Nephron progenitor cell (in vitro differentiated cells): Measurements from ENCODE around the gene SV2C.

Experiments used
- DNase-seq: peaks from one replicate; pipeline ENCODE4 v3.0.0; 2021
- H3K27ac Mint-ChIP-seq: 2 replicates; pipeline ENCODE4 v1.8.0; 2021; ENCODE audit warnings: mild to moderate bottlenecking, moderate library complexity, mixed read lengths
- H3K27me3 Mint-ChIP-seq: 2 replicates; pipeline ENCODE4 v1.8.0; 2021; ENCODE audit warnings: mild to moderate bottlenecking, low read depth, mixed read lengths; ENCODE audit not compliant: poor library complexity
- H3K36me3 Mint-ChIP-seq: 2 replicates; pipeline ENCODE4 v1.8.0; 2021; ENCODE audit warnings: low read depth, mixed read lengths
- H3K4me1 Mint-ChIP-seq: 2 replicates; pipeline ENCODE4 v1.8.0; 2021; ENCODE audit warnings: mixed read lengths
- H3K4me3 Mint-ChIP-seq: 2 replicates; pipeline ENCODE4 v1.8.0; 2021; ENCODE audit warnings: mild to moderate bottlenecking, moderate library complexity, mixed read lengths
- H3K9me3 Mint-ChIP-seq: 2 replicates; pipeline ENCODE4 v1.8.0; 2021; ENCODE audit warnings: mild to moderate bottlenecking, moderate library complexity, mixed read lengths
- CTCF ChIP-seq: fragments of 200-600 bp; sonication (generic); IDR thresholded peaks from 2 replicates; pipeline ENCODE4 v1.5.0; 2021; ENCODE audit warnings: antibody characterized with exemption

Gene SV2C

GRCh38 chr5:76178913-76179312, 95.7 kb downstream of the SV2C start:
- no peaks in the 10 kb centered on the region for H3K36me3 Mint-ChIP-seq
- no peak for DNase-seq
- H3K27ac Mint-ChIP-seq = no peak overlapping the region
- no peak overlapping the region for H3K4me3 Mint-ChIP-seq
- TF ChIP-seq CTCF = no peak
- peaks cover 3% of the 10 kb centered on the region for H3K9me3 Mint-ChIP-seq
- peaks cover 20% of the 10 kb centered on the region for H3K4me1 Mint-ChIP-seq
- H3K27me3 Mint-ChIP-seq = no peaks in the 10 kb centered on the region

GRCh38 chr5:76180814-76181805, 97.9 kb downstream of the SV2C start:
- H3K4me1 Mint-ChIP-seq = peaks cover 6% of the 10 kb centered on the region
- H3K9me3 Mint-ChIP-seq = peaks cover 15% of the 10 kb centered on the region
- no peak overlapping the region for H3K27ac Mint-ChIP-seq
- no peak overlapping the region for H3K4me3 Mint-ChIP-seq
- no peak for TF ChIP-seq CTCF
- no peaks in the 10 kb centered on the region for H3K36me3 Mint-ChIP-seq
- no peak for DNase-seq
- peaks cover 3% of the 10 kb centered on the region for H3K27me3 Mint-ChIP-seq

- Mint-ChIP-seq H3K9me3 (peaks cover 16% of the 10 kb centered on the region), H3K27me3 (peaks cover 10% of the 10 kb centered on the region)
Observed at GRCh38 chr5:76187386-76187785, 104.2 kb downstream of the SV2C start.

GRCh38 chr5:76190356-76190755, 107.2 kb downstream of the SV2C start:
- Mint-ChIP-seq H3K36me3 (no peaks in the 10 kb centered on the region), H3K4me3 (no peak overlapping the region), H3K4me1 (no peaks in the 10 kb centered on the region), H3K27me3 (peaks cover 10% of the 10 kb centered on the region), H3K9me3 (peaks cover 6% of the 10 kb centered on the region), H3K27ac (no peak overlapping the region)
- TF ChIP-seq CTCF = no peak
- DNase-seq = no peak

More at GRCh38 chr5:76187386-76187785, 104.2 kb downstream of the SV2C start:
- DNase-seq = no peak
- no peak for TF ChIP-seq CTCF
- H3K36me3 Mint-ChIP-seq = no peaks in the 10 kb centered on the region
- H3K4me1 Mint-ChIP-seq = no peaks in the 10 kb centered on the region
- H3K27ac Mint-ChIP-seq = no peak overlapping the region
- H3K4me3 Mint-ChIP-seq = no peak overlapping the region

- no peaks in the 10 kb centered on the region for H3K36me3 Mint-ChIP-seq
- no peak for DNase-seq
- H3K4me1 Mint-ChIP-seq = no peaks in the 10 kb centered on the region
- no peaks in the 10 kb centered on the region for H3K9me3 Mint-ChIP-seq
- TF ChIP-seq CTCF = no peak
- H3K4me3 Mint-ChIP-seq = no peak overlapping the region
- H3K27ac Mint-ChIP-seq = peak overlapping the region; percentile 22
- peaks cover 5% of the 10 kb centered on the region for H3K27me3 Mint-ChIP-seq
Observed at GRCh38 chr5:76192837-76193236, 109.7 kb downstream of the SV2C start.
